ENCODE data around the gene PHYKPL. TPM values are rescaled to one million over a fixed set of nuclear protein-coding genes. Genes with fewer than 3 reads are reported as not detected.

PHYKPL gene
- total and polyA plus RNA-seq, 2 of the 4 experiments (the other 2 are of a cell fraction): 10.0 to 24.5 TPM

DNA sequence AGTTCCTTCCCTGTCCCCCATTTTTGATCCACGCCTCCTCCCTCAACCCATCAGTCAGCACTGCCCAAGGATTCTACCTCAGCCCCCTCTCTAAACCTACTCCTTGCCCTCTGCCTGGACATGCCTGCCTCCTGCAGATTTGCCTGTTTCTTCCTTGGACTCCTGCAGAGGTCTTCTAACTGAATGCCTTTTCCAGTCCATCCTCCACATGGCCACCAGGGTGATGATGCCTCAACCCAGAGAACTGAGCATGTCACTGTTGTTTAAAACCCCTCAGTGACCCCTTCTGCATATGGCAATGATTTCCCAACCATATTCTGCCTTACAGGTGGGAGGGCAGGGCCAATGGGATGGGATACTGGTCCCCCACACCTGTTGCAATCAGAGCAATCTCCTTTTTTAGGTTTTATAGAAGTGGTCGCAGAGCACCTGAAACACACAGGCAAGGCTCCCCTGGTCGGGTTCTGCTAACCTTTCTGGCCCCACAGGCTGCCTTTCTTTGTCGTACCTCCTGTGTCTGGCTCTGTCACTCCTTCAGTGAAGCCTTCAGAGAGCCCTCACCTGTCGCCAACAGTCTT lies 9.3 kb downstream of the PHYKPL start:
- POLR2A ChIA-PET (ENCODE audit: unreplicated experiment): no interaction called here
- peaks cover 3 to 51% of the 10 kb centered on the region in 2 experiments; a peak in 3 of 4 replicates for H3K79me1 ChIP-seq (ENCODE audit: low read depth in 1 of 2, low read length in 2 of 2)
- 100% methylated on average over 2 of the region's 5 CpGs; no CpG with 5 or more reads in 1 of the 2 experiments for WGBS, 2 experiments (ENCODE audit: extremely low coverage in 2 of 2, insufficient read length in 1 of 2)
- H3K4ac ChIP-seq (ENCODE audit: low read depth, low read length): no peak overlapping the region
- peaks cover 43% of the 10 kb centered on the region for H3K36me3 ChIP-seq (ENCODE audit: control insufficient read depth, insufficient read depth, low read length)
- no peak overlapping the region for H3K23ac ChIP-seq (ENCODE audit: low read depth, low read length)
- no peak for ATAC-seq (ENCODE audit: low read depth)
- H3K27ac ChIP-seq (ENCODE audit: insufficient read depth, low read length): no peak overlapping the region
- no peak overlapping the region for H3K4me3 ChIP-seq (ENCODE audit: insufficient read depth, low read depth, low read length)
- 0 out of 2 replicates have a peak, but pooled peaks cover 2% of the 10 kb centered on the region for H3K9me3 ChIP-seq (ENCODE audit: control insufficient read depth, insufficient read depth, low read length)
- no peak overlapping the region for H2BK5ac ChIP-seq (ENCODE audit: low read depth, low read length, poor library complexity, severe bottlenecking)
- no TSS peak for BruUV-seq (replicated peaks)
- no peak overlapping the region for H4K8ac ChIP-seq (ENCODE audit: low read depth in 2 of 2, low read length in 2 of 2)
- CTCF ChIA-PET: no interaction called here
- no peak for TF ChIP-seq BHLHE40 (IDR thresholded peaks at IDR 0.05; ENCODE audit: low read depth, low read length)
- no peak for TF ChIP-seq NFE2L2 (IDR thresholded peaks at IDR 0.05; ENCODE audit: low read depth, low read length)
- TF ChIP-seq, protein P1, sequence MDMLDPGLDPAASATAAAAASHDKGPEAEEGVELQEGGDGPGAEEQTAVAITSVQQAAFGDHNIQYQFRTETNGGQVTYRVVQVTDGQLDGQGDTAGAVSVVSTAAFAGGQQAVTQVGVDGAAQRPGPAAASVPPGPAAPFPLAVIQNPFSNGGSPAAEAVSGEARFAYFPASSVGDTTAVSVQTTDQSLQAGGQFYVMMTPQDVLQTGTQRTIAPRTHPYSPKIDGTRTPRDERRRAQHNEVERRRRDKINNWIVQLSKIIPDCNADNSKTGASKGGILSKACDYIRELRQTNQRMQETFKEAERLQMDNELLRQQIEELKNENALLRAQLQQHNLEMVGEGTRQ (IDR thresholded peaks at IDR 0.05; ENCODE audit: low read depth, low read length): no peak
- TF ChIP-seq RAD21 (IDR thresholded peaks at IDR 0.05; ENCODE audit: low read length): no peak
- no peak for TF ChIP-seq MXI1 (IDR thresholded peaks at IDR 0.05; ENCODE audit: borderline replicate concordance, low read depth, low read length)
- TF ChIP-seq RCOR1 (IDR thresholded peaks at IDR 0.05; ENCODE audit: insufficient replicate concordance, low read length): no peak
- no peak overlapping the region for H2AK5ac ChIP-seq (ENCODE audit: low read depth, low read length)
- dilution Hi-C loops (cut with HindIII; ENCODE audit: low sequenced_read_pairs, unreplicated experiment) (no loop called here), intact Hi-C loops (cut with micrococcal nuclease) (no loop called here), in situ Hi-C loops (cut with MboI; ENCODE audit: low sequenced_read_pairs) (no loop called here)
- no peak overlapping the region for H3K14ac ChIP-seq (replicated peaks; ENCODE audit: low read depth, low read length)
- no peak overlapping the region for H4K91ac ChIP-seq (ENCODE audit: insufficient read depth, low read depth, low read length)
- H3K27me3 ChIP-seq (ENCODE audit: control insufficient read depth, insufficient read depth, low read length): no peaks in the 10 kb centered on the region
- H3K4me1 ChIP-seq (ENCODE audit: control insufficient read depth, insufficient read depth, low read length): no peaks in the 10 kb centered on the region
- H2BK15ac ChIP-seq (ENCODE audit: low read depth, low read length): no peak overlapping the region
- H2BK20ac ChIP-seq (ENCODE audit: low read depth, low read length): no peak overlapping the region
- H4K20me1 ChIP-seq (ENCODE audit: insufficient read depth, low read length): peaks cover 8% of the 10 kb centered on the region; the same call in 1 of the 2 replicates
- peaks cover 17% of the 10 kb centered on the region for H3K9me1 ChIP-seq (ENCODE audit: insufficient read depth, low read length)
- H3K18ac ChIP-seq (ENCODE audit: low read depth, low read length): no peak overlapping the region
- H4K5ac ChIP-seq (ENCODE audit: low read depth, low read length): no peak overlapping the region
- H3K56ac ChIP-seq (ENCODE audit: extremely low read depth, insufficient read depth, low read length): no peak overlapping the region
- H3K9ac ChIP-seq (ENCODE audit: low read depth, low read length): no peak overlapping the region
- no peak overlapping the region for H2BK120ac ChIP-seq (ENCODE audit: low read depth, low read length)
- H2AFZ ChIP-seq (replicated peaks; ENCODE audit: low read length, poor library complexity): no peak overlapping the region
- H2AK9ac ChIP-seq (replicated peaks; ENCODE audit: low read depth, low read length, poor library complexity): no peak overlapping the region
- no peak for DNase-seq
- H3K4me2 ChIP-seq (ENCODE audit: low read depth, low read length): no peak overlapping the region

All from IMR-90 (cell line).